ENCODE results near the gene CSNK2B. TPM values are rescaled to one million over a fixed set of nuclear protein-coding genes. Genes with fewer than 3 reads are reported as not detected.

Gene CSNK2B
- total and polyA plus RNA-seq, 9 of the 15 experiments (the other 6 are each of a cell fraction or from before 2014, with no cell fraction given), result 120 to 1,126 (median 529) TPM

- no peak for TF ChIP-seq ATF2 (CRISPR knock-in tag; IDR thresholded peaks at IDR 0.05)
- no peak for TF ChIP-seq NCOA1 (IDR thresholded peaks at IDR 0.05; ENCODE audit: low read depth)
- no peak for TF ChIP-seq SFPQ (IDR thresholded peaks at IDR 0.05; ENCODE audit: low read depth, low read length)
- TF ChIP-seq GMEB1 (CRISPR knock-in tag; IDR thresholded peaks at IDR 0.05), result no peak
- TF ChIP-seq BCOR (IDR thresholded peaks at IDR 0.05), result peak; percentile 48
- TF ChIP-seq BHLHE40 (IDR thresholded peaks at IDR 0.05; ENCODE audit: low read length), result 0 out of 2 replicates have a peak, but pooled peaks have one; percentile 0
- peak in 1 of 3 experiments; percentile 12; a peak in 1 of 6 replicates for TF ChIP-seq ZBTB11 (CRISPR knock-in tag; IDR thresholded peaks at IDR 0.05)
- TF ChIP-seq DNMT1 (IDR thresholded peaks at IDR 0.05), result no peak
- no peak for TF ChIP-seq MEF2D (tag; conservative IDR thresholded peaks at IDR 0.05; ENCODE audit: low read depth)
- 0 out of 2 replicates have a peak, but pooled peaks have one; percentile 15 for TF ChIP-seq NFRKB (IDR thresholded peaks at IDR 0.05; ENCODE audit: low read depth)
- TF ChIP-seq HSF4 (CRISPR knock-in tag; IDR thresholded peaks at IDR 0.05; ENCODE audit: borderline replicate concordance), result peak; percentile 85; the same call in 1 of the 2 replicates
- no peak for TF ChIP-seq SRSF7 (optimal IDR thresholded peaks at IDR 0.05; ENCODE audit: low read depth, low read length)
- TF ChIP-seq C11orf30 (IDR thresholded peaks at IDR 0.05; ENCODE audit: low read depth), result no peak
- TF ChIP-seq CBFA2T3 (IDR thresholded peaks at IDR 0.05), result no peak
- 0 out of 2 replicates have a peak, but pooled peaks have one; percentile 71 for TF ChIP-seq ZBTB49 (CRISPR knock-in tag; IDR thresholded peaks at IDR 0.05; ENCODE audit: borderline replicate concordance)
These were observed 25.2 kb downstream of the CSNK2B start (continued) for GRCh38 chr6:31691078-31691463.
